Measurements from ENCODE around the gene CRY1. TPM values are rescaled to one million over a fixed set of nuclear protein-coding genes. Genes with fewer than 3 reads are reported as not detected.

Gene CRY1
- total RNA-seq, 2 experiments from 2014 or later, result 26.6 to 27.8 TPM

DNA sequence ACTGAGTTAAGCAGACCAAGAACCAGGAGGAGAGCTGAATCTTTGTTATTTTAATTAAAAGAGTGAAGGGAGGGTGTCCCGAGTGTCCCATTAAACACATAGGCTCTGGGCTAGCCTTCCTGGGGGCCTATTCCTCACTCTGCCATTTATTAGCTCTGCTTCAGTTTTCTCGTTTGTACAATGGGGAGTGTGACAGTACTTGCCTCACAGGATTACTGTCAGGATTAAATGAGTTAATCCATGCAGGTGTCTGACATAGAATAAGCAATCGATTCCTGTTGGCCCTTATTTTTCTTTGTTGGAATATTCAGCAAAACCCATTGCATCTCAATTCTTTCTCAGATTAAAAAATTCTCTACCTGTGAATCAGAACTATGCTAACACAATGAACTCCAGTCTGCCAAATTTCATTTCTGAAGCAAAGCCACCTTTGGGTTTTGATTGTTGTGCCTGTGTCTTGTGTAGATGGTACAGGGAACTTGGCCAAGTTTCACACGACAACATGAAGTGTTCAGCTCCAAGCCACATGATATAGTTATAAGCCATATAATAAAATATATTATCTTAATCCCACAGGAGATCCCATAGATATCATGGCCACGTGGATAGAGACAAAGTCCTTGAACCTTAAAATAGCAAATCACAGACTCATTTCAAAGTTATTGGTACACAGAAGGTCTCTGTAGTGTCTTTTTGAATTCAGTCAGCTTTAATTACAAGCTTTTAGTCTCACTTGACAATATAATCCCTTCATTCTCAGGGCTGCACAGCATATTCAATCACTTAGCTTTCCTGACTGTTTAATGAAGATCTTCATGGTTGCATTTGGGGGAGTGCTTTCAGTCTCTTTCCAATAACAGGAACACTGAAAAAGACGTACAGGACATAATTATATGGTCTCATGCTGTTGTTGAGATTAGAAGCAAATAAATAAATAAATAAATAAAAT is 34.4 kb upstream of the CRY1 start:
- intact Hi-C loops (cut with micrococcal nuclease), result no loop called here
- CTCF ChIA-PET, result interaction anchor here (0.9 to 10.9 kb wide), 5 partner anchors 12 to 551 kb away, joined by 3 to 235 read pairs (median 3); no protein-coding TSS in a partner anchor
- POLR2A ChIA-PET, result interaction anchor here (1.1 kb wide), 1 partner anchor 33 kb away, joined by 3 read pairs; no protein-coding TSS in a partner anchor
- Mint-ChIP-seq H3K9me3 (no peaks in the 10 kb centered on the region), H3K36me3 (ENCODE audit: low read depth) (no peaks in the 10 kb centered on the region), H3K27me3 (peaks cover 6% of the 10 kb centered on the region), H3K4me3 (no peak overlapping the region), H3K27ac (no peak overlapping the region), H3K4me1 (ENCODE audit: low read depth) (no peaks in the 10 kb centered on the region)
- DNase-seq, result no peak
- TF ChIP-seq, protein P1, sequence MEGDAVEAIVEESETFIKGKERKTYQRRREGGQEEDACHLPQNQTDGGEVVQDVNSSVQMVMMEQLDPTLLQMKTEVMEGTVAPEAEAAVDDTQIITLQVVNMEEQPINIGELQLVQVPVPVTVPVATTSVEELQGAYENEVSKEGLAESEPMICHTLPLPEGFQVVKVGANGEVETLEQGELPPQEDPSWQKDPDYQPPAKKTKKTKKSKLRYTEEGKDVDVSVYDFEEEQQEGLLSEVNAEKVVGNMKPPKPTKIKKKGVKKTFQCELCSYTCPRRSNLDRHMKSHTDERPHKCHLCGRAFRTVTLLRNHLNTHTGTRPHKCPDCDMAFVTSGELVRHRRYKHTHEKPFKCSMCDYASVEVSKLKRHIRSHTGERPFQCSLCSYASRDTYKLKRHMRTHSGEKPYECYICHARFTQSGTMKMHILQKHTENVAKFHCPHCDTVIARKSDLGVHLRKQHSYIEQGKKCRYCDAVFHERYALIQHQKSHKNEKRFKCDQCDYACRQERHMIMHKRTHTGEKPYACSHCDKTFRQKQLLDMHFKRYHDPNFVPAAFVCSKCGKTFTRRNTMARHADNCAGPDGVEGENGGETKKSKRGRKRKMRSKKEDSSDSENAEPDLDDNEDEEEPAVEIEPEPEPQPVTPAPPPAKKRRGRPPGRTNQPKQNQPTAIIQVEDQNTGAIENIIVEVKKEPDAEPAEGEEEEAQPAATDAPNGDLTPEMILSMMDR (IDR thresholded peaks at IDR 0.05), result no peak
- no peak for ATAC-seq

DNA sequence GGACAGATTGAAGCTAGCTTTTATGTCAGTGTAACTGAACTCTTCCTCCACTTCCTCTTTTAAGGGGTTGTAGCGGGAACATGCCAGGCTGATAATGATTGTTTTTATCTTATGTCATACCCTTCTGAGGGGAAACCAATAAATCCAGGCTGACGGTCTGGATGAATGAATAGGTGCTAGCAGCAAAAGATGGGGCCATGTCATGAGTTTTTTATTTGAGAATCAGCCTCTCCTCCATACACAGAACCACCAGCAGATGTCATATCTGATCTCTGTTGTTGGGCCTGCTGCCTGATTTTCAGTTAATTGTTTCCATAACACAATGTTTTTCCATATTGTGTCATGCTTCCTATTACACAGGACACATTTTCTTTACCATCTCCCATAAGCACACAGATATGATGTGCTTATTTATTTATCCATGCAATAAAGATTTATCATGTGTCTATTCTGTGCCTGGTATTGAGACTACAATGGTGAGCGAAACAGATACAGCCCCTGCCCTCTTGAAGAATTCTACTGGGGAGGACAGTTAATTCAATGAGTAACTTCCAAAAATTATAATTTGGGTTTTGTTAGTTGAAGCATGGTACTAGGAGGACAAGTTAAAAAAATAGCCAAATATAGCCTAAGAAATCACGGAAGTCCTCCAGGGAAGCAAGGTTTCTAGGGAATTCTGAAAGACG is 33.6 kb upstream of the CRY1 start:
- Mint-ChIP-seq H3K9me3 (no peaks in the 10 kb centered on the region), H3K4me3 (no peak overlapping the region), H3K27me3 (peaks cover 12% of the 10 kb centered on the region), H3K36me3 (ENCODE audit: low read depth) (no peaks in the 10 kb centered on the region), H3K27ac (no peak overlapping the region), H3K4me1 (ENCODE audit: low read depth) (no peaks in the 10 kb centered on the region)
- CTCF ChIA-PET, result interaction anchor here (0.8 to 10.9 kb wide), 7 partner anchors 14 to 552 kb away, joined by 3 to 235 read pairs (median 3); no protein-coding TSS in a partner anchor
- DNase-seq, result no peak
- ATAC-seq, result no peak
- POLR2A ChIA-PET, result no interaction called here
- intact Hi-C loops (cut with micrococcal nuclease), result no loop called here
- TF ChIP-seq, protein P1 (IDR thresholded peaks at IDR 0.05), result no peak

DNA sequence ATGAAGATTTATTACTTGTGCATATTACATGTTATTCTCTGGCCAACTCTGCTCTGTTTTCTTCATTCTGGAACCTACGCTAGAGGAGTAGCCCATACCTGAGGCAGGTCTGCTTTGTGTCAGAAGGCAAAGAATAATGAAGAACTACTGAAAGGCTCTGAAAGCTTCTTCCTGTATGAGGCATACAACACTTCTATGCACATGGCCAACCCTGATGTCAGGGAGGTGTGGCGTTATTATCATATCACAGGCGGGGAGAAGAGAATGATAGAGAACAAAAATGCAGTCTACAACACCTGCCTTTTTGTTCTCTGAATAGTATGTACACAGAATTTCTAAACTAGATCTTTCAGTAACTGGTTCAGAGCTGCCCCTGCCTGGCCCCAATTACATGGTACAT is 32.5 kb upstream of the CRY1 start:
- H3K4me3 Mint-ChIP-seq, result no peak overlapping the region
- ChIA-PET POLR2A (no interaction called here), CTCF (interaction anchor here (0.8 to 10.9 kb wide), 6 partner anchors 13 to 546 kb away, joined by 3 to 235 read pairs (median 3); no protein-coding TSS in a partner anchor)
- no peak for ATAC-seq
- no peak for DNase-seq
- H3K36me3 Mint-ChIP-seq (ENCODE audit: low read depth), result no peaks in the 10 kb centered on the region
- intact Hi-C loops (cut with micrococcal nuclease), result no loop called here
- H3K9me3 Mint-ChIP-seq, result no peaks in the 10 kb centered on the region
- TF ChIP-seq, protein P1 (IDR thresholded peaks at IDR 0.05), result no peak
- H3K4me1 Mint-ChIP-seq (ENCODE audit: low read depth), result no peaks in the 10 kb centered on the region
- no peak overlapping the region for H3K27ac Mint-ChIP-seq
- H3K27me3 Mint-ChIP-seq, result peaks cover 17% of the 10 kb centered on the region

DNA sequence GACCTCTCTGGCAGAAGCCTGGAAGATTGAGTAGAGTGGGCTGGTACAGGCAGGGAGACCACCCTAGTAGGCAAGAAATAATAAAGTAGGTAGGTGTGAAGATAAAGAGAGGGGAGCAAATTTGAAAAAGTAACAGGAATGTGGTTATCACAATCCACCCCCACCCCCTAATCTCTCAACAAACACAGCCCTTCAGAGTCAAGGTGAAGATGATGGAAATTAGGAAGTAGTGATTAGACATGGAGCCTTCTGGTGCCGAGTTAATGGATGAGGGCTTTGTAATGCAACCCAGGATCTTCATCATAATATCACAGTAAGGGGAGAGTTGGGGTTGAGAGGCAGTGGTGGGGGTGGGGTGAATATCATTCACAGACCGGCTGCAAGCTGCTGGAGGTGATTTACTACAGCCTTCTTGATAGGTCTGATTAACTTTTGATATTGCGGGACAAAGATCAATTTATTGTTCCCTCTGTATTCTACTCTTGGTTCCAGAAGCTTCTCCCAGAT is 29.2 kb upstream of the CRY1 start:
- DNase-seq, result no peak
- TF ChIP-seq, protein P1 (IDR thresholded peaks at IDR 0.05), result no peak
- Mint-ChIP-seq H3K4me1 (ENCODE audit: low read depth) (no peaks in the 10 kb centered on the region), H3K4me3 (no peak overlapping the region), H3K9me3 (no peaks in the 10 kb centered on the region), H3K36me3 (ENCODE audit: low read depth) (no peaks in the 10 kb centered on the region), H3K27ac (no peak overlapping the region), H3K27me3 (peaks cover 18% of the 10 kb centered on the region)
- CTCF ChIA-PET, result interaction anchor here (1.0 to 10.9 kb wide), 3 partner anchors 9 to 488 kb away, joined by 3 to 235 read pairs (median 11); no protein-coding TSS in a partner anchor
- no peak for ATAC-seq
- POLR2A ChIA-PET, result no interaction called here
- intact Hi-C loops (cut with micrococcal nuclease), result no loop called here

Data from activated CD8-positive, alpha-beta T cell treated with anti-CD3 and anti-CD28 coated beads for 36 hours (primary cell).